ENCODE measurements around the gene BCAP31. TPM values are rescaled to one million over a fixed set of nuclear protein-coding genes. Genes with fewer than 3 reads are reported as not detected.

The BCAP31 gene
- total RNA-seq, 1 donor from 2014 or later, result 126 TPM

GRCh38 chrX:153704021-153704526 lies 20.1 kb downstream of the BCAP31 start:
- Histone ChIP-seq H3K27ac (no peak overlapping the region), H3K4me3 (no peak overlapping the region), H3K4me1 (no peaks in the 10 kb centered on the region), H3K36me3 (peaks cover 0 to 3% of the 10 kb centered on the region in 2 donors), H3K27me3 (no peaks in the 10 kb centered on the region), H3K9me3 (no peaks in the 10 kb centered on the region)
- DNase-seq (ENCODE audit: extremely low spot score in 2 of 2), result no peak
- intact Hi-C loops (cut with DNase I), result no loop called here
- no peak for TF ChIP-seq CTCF (IDR thresholded peaks at IDR 0.05)
- no peak for TF ChIP-seq POLR2AphosphoS5 (IDR thresholded peaks at IDR 0.05; ENCODE audit: insufficient read depth in 1 of 2, low read depth in 1 of 2)
- TF ChIP-seq POLR2A (IDR thresholded peaks at IDR 0.05), result no peak

- Histone ChIP-seq H3K27me3 (no peaks in the 10 kb centered on the region), H3K27ac (no peak overlapping the region), H3K4me3 (no peak overlapping the region), H3K9me3 (no peaks in the 10 kb centered on the region), H3K36me3 (peaks cover 0 to 3% of the 10 kb centered on the region in 2 donors), H3K4me1 (no peaks in the 10 kb centered on the region)
- no peak for DNase-seq (ENCODE audit: extremely low spot score in 2 of 2)
- intact Hi-C loops (cut with DNase I), result no loop called here
- no peak for TF ChIP-seq CTCF (IDR thresholded peaks at IDR 0.05)
- no peak for TF ChIP-seq POLR2AphosphoS5 (IDR thresholded peaks at IDR 0.05; ENCODE audit: insufficient read depth in 1 of 2, low read depth in 1 of 2)
- TF ChIP-seq POLR2A (IDR thresholded peaks at IDR 0.05), result no peak
Measured at GRCh38 chrX:153703036-153703370, 21.2 kb downstream of the BCAP31 start.

- Histone ChIP-seq H3K9me3 (no peaks in the 10 kb centered on the region), H3K36me3 (peaks cover 0 to 3% of the 10 kb centered on the region in 2 donors), H3K4me3 (no peak overlapping the region), H3K27me3 (no peaks in the 10 kb centered on the region), H3K4me1 (no peaks in the 10 kb centered on the region), H3K27ac (no peak overlapping the region)
- TF ChIP-seq POLR2A (IDR thresholded peaks at IDR 0.05) (no peak), CTCF (IDR thresholded peaks at IDR 0.05) (no peak), POLR2AphosphoS5 (IDR thresholded peaks at IDR 0.05; ENCODE audit: insufficient read depth in 1 of 2, low read depth in 1 of 2) (no peak)
- DNase-seq (ENCODE audit: extremely low spot score in 2 of 2), result no peak
- intact Hi-C loops (cut with DNase I), result no loop called here
Measured at GRCh38 chrX:153702336-153703035, 21.7 kb downstream of the BCAP31 start.

- Histone ChIP-seq H3K27ac (no peak overlapping the region), H3K4me1 (no peaks in the 10 kb centered on the region)
Measured at GRCh38 chrX:153701706-153702105, 22.5 kb downstream of the BCAP31 start.

More at GRCh38 chrX:153701706-153702105, 22.5 kb downstream of the BCAP31 start:
- DNase-seq (ENCODE audit: extremely low spot score in 2 of 2), result no peak
- no peak overlapping the region for H3K4me3 ChIP-seq
- no peaks in the 10 kb centered on the region for H3K27me3 ChIP-seq
- TF ChIP-seq POLR2AphosphoS5 (IDR thresholded peaks at IDR 0.05; ENCODE audit: insufficient read depth in 1 of 2, low read depth in 1 of 2), result no peak
- TF ChIP-seq POLR2A (IDR thresholded peaks at IDR 0.05), result no peak
- TF ChIP-seq CTCF (IDR thresholded peaks at IDR 0.05), result no peak
- intact Hi-C loops (cut with DNase I), result no loop called here
- peaks cover 0 to 3% of the 10 kb centered on the region in 2 donors for H3K36me3 ChIP-seq
- H3K9me3 ChIP-seq, result no peaks in the 10 kb centered on the region

Measured in vagina (tissue), 2 donors.